AG09309 (cell line): ENCODE measurements around the gene JAKMIP2.

Experiments used
- DNase-seq: peaks from one replicate; pipeline ENCODE4 v3.0.0-alpha.2; 2010; ENCODE audit warnings: low read depth
- H3K4me3 ChIP-seq: 2 replicates; pipeline ENCODE4 v1.5.1; 2011; ENCODE audit warnings: mild to moderate bottlenecking, low read depth, low read length, moderate library complexity; ENCODE audit not compliant: control insufficient read depth
- CTCF ChIP-seq: IDR thresholded peaks from 2 replicates; pipeline ENCODE4 v1.5.1; 2011; ENCODE audit warnings: mild to moderate bottlenecking, low read depth, low read length, inconsistent platforms; ENCODE audit not compliant: insufficient read depth, control insufficient read depth; ENCODE audit errors: missing control alignments

JAKMIP2 gene

GRCh38 chr5:147685993-147686392 lies 96.5 kb downstream of the JAKMIP2 start:
- no peak overlapping the region for H3K4me3 ChIP-seq
- no peak for DNase-seq
- TF ChIP-seq CTCF: no peak

- TF ChIP-seq CTCF: no peak
- DNase-seq: no peak
- no peak overlapping the region for H3K4me3 ChIP-seq
These were observed 107.4 kb downstream of the JAKMIP2 start for GRCh38 chr5:147675168-147675567.

- no peak overlapping the region for H3K4me3 ChIP-seq
- TF ChIP-seq CTCF: no peak
- no peak for DNase-seq
These were observed 108.1 kb downstream of the JAKMIP2 start for GRCh38 chr5:147674411-147674810.

- TF ChIP-seq CTCF: no peak
- H3K4me3 ChIP-seq: no peak overlapping the region
- no peak for DNase-seq
These were observed 108.7 kb downstream of the JAKMIP2 start for GRCh38 chr5:147673791-147674190.

- no peak for TF ChIP-seq CTCF
- no peak for DNase-seq
- no peak overlapping the region for H3K4me3 ChIP-seq
These were observed 109.3 kb downstream of the JAKMIP2 start for GRCh38 chr5:147673266-147673665.

- no peak for DNase-seq
- no peak overlapping the region for H3K4me3 ChIP-seq
- TF ChIP-seq CTCF: no peak
These were observed 111.2 kb downstream of the JAKMIP2 start for GRCh38 chr5:147671365-147671764.

GRCh38 chr5:147670815-147671214 lies 111.7 kb downstream of the JAKMIP2 start:
- DNase-seq: no peak
- TF ChIP-seq CTCF: no peak

More at GRCh38 chr5:147670815-147671214, 111.7 kb downstream of the JAKMIP2 start:
- no peak overlapping the region for H3K4me3 ChIP-seq
